Astrocyte (in vitro differentiated cells and primary cell): ENCODE measurements around the gene FRMD7. TPM values are rescaled to one million over a fixed set of nuclear protein-coding genes. Genes with fewer than 3 reads are reported as not detected.

Experiments
- DNase-seq: peaks from one replicate; pipeline ENCODE4 v3.0.0-alpha.2; 2010; ENCODE audit warnings: low read depth
- FAIRE-seq: peaks from 2 replicates; lab custom pipeline; 2011; peaks lifted over from hg19 to GRCh38; lab: Jason Lieb, UNC
- H2AFZ ChIP-seq: 2 replicates; pipeline ENCODE4 v1.6.0; 2012; ENCODE audit warnings: low read depth, low read length, inconsistent platforms
- H3K27ac ChIP-seq: 2 replicates; pipeline ENCODE4 v1.5.1; 2011; ENCODE audit warnings: low read depth, low read length, inconsistent platforms
- H3K27me3 ChIP-seq: 2 replicates; pipeline ENCODE4 v1.6.0; 2011; ENCODE audit warnings: low read length, inconsistent platforms; ENCODE audit not compliant: insufficient read depth
- H3K36me3 ChIP-seq: 2 replicates; pipeline ENCODE4 v1.5.1; 2011; ENCODE audit warnings: low read length, inconsistent platforms; ENCODE audit not compliant: insufficient read depth
- H3K4me1 ChIP-seq: 2 replicates; pipeline ENCODE4 v1.5.1; 2011; ENCODE audit warnings: low read length, inconsistent platforms; ENCODE audit not compliant: insufficient read depth
- H3K4me2 ChIP-seq: 2 replicates; pipeline ENCODE4 v1.6.0; 2012; ENCODE audit warnings: low read length, inconsistent platforms
- H3K4me3 ChIP-seq: 2 replicates; pipeline ENCODE4 v1.5.1; 2011; ENCODE audit warnings: low read depth, mild to moderate bottlenecking, low read length, inconsistent platforms; ENCODE audit not compliant: insufficient read depth
- H3K79me2 ChIP-seq: 2 replicates; pipeline ENCODE4 v1.6.0; 2012; ENCODE audit warnings: mild to moderate bottlenecking, low read length, inconsistent platforms; ENCODE audit not compliant: insufficient read depth
- H3K9ac ChIP-seq: 2 replicates; pipeline ENCODE4 v1.6.0; 2012; ENCODE audit warnings: mild to moderate bottlenecking, low read length, inconsistent platforms
- H3K9me3 ChIP-seq: 2 replicates; pipeline ENCODE4 v1.5.1; 2012; ENCODE audit warnings: low read depth, mild to moderate bottlenecking, low read length, inconsistent platforms; ENCODE audit not compliant: insufficient read depth
- H4K20me1 ChIP-seq: 2 replicates; pipeline ENCODE4 v1.6.0; 2012; ENCODE audit warnings: low read length, inconsistent platforms; ENCODE audit not compliant: insufficient read depth
- H3K27ac Mint-ChIP-seq: one replicate; pipeline ENCODE4 v1.8.0; 2021; ENCODE audit warnings: mild to moderate bottlenecking, mixed read lengths; ENCODE audit not compliant: unreplicated experiment
- H3K27me3 Mint-ChIP-seq: one replicate; pipeline ENCODE4 v1.8.0; 2021; ENCODE audit warnings: low read depth, mixed read lengths; ENCODE audit not compliant: unreplicated experiment
- H3K36me3 Mint-ChIP-seq: one replicate; pipeline ENCODE4 v1.8.0; 2021; ENCODE audit warnings: low read depth, mixed read lengths; ENCODE audit not compliant: unreplicated experiment
- H3K4me1 Mint-ChIP-seq: one replicate; pipeline ENCODE4 v1.8.0; 2021; ENCODE audit warnings: low read depth, mixed read lengths; ENCODE audit not compliant: unreplicated experiment
- H3K4me3 Mint-ChIP-seq: one replicate; pipeline ENCODE4 v1.8.0; 2021; ENCODE audit warnings: mild to moderate bottlenecking, moderate library complexity, mixed read lengths; ENCODE audit not compliant: unreplicated experiment
- H3K9me3 Mint-ChIP-seq: one replicate; pipeline ENCODE4 v1.8.0; 2021; ENCODE audit warnings: mild to moderate bottlenecking, mixed read lengths; ENCODE audit not compliant: unreplicated experiment
- CTCF ChIP-seq: IDR thresholded peaks from 2 replicates; pipeline ENCODE4 v1.5.1; 2011; ENCODE audit warnings: low read depth, mild to moderate bottlenecking, inconsistent platforms, low read length, moderate library complexity; ENCODE audit not compliant: insufficient read depth
- EZH2 ChIP-seq: IDR thresholded peaks from 2 replicates; pipeline ENCODE4 v1.6.1; 2012; ENCODE audit warnings: mild to moderate bottlenecking, low read length, inconsistent platforms; ENCODE audit not compliant: insufficient read depth
- total RNA-seq: library from RNA; stranded (reverse); gene quantifications from 2 replicates; pipeline ENCODE4 v1.2.1, GENCODE V29; 2021

FRMD7 gene
- total RNA-seq, 1 donor from 2014 or later: 0.09 TPM

GRCh38 chrX:132090403-132091159 lies 37.2 kb downstream of the FRMD7 start:
- DNase-seq (no peak), FAIRE-seq (peak; percentile 82)
- no peaks in the 10 kb centered on the region for H3K27me3 ChIP-seq
- H3K4me1 ChIP-seq: no peaks in the 10 kb centered on the region
- no peaks in the 10 kb centered on the region for H3K79me2 ChIP-seq
- H4K20me1 ChIP-seq: no peaks in the 10 kb centered on the region
- Mint-ChIP-seq H3K9me3 (no peaks in the 10 kb centered on the region), H3K4me1 (peaks cover 7% of the 10 kb centered on the region), H3K27ac (no peak overlapping the region), H3K36me3 (no peaks in the 10 kb centered on the region), H3K4me3 (no peak overlapping the region), H3K27me3 (no peaks in the 10 kb centered on the region)
- no peak overlapping the region for H3K9ac ChIP-seq
- H3K9me3 ChIP-seq: no peaks in the 10 kb centered on the region
- H2AFZ ChIP-seq: no peak overlapping the region
- no peak overlapping the region for H3K27ac ChIP-seq
- H3K36me3 ChIP-seq: no peaks in the 10 kb centered on the region
- no peak overlapping the region for H3K4me3 ChIP-seq
- no peak overlapping the region for H3K4me2 ChIP-seq
- TF ChIP-seq EZH2 (no peak), CTCF (no peak)

- H3K27ac Mint-ChIP-seq: no peak overlapping the region
- peaks cover 3% of the 10 kb centered on the region for H3K4me1 Mint-ChIP-seq
- no peaks in the 10 kb centered on the region for H3K27me3 ChIP-seq
- no peaks in the 10 kb centered on the region for H4K20me1 ChIP-seq
- H3K9me3 ChIP-seq: no peaks in the 10 kb centered on the region
- H3K4me2 ChIP-seq: no peak overlapping the region
- H3K27ac ChIP-seq: no peak overlapping the region
- no peak for DNase-seq
- H3K9ac ChIP-seq: no peak overlapping the region
- H3K4me3 ChIP-seq: no peak overlapping the region
- no peaks in the 10 kb centered on the region for H3K9me3 Mint-ChIP-seq
- peak; percentile 73 for FAIRE-seq
- TF ChIP-seq CTCF (no peak), EZH2 (no peak)
- H3K4me1 ChIP-seq: no peaks in the 10 kb centered on the region
- H3K79me2 ChIP-seq: no peaks in the 10 kb centered on the region
- no peak overlapping the region for H3K4me3 Mint-ChIP-seq
- no peak overlapping the region for H2AFZ ChIP-seq
- H3K36me3 ChIP-seq: no peaks in the 10 kb centered on the region
- H3K36me3 Mint-ChIP-seq: no peaks in the 10 kb centered on the region
- H3K27me3 Mint-ChIP-seq: no peaks in the 10 kb centered on the region
Measured at GRCh38 chrX:132088864-132089263, 39.0 kb downstream of the FRMD7 start.

- Histone ChIP-seq H3K4me1 (no peaks in the 10 kb centered on the region), H3K4me2 (peak overlapping the region; percentile 18), H2AFZ (no peak overlapping the region), H3K27me3 (no peaks in the 10 kb centered on the region), H3K9ac (no peak overlapping the region), H3K27ac (no peak overlapping the region), H3K36me3 (no peaks in the 10 kb centered on the region), H3K9me3 (no peaks in the 10 kb centered on the region), H3K4me3 (no peak overlapping the region), H3K79me2 (no peaks in the 10 kb centered on the region), H4K20me1 (no peaks in the 10 kb centered on the region)
- peak overlapping the region; percentile 41 for H3K27ac Mint-ChIP-seq
- H3K9me3 Mint-ChIP-seq: no peaks in the 10 kb centered on the region
- no peaks in the 10 kb centered on the region for H3K36me3 Mint-ChIP-seq
- H3K27me3 Mint-ChIP-seq: no peaks in the 10 kb centered on the region
- TF ChIP-seq CTCF: no peak
- no peak for TF ChIP-seq EZH2
- FAIRE-seq: peak; percentile 50
- DNase-seq: peak; percentile 6
- H3K4me3 Mint-ChIP-seq: no peak overlapping the region
- peaks cover 3% of the 10 kb centered on the region for H3K4me1 Mint-ChIP-seq
Measured at GRCh38 chrX:132086672-132087071, 41.1 kb downstream of the FRMD7 start.
